ENCODE results near the gene FZR1.

Gene FZR1

DNA sequence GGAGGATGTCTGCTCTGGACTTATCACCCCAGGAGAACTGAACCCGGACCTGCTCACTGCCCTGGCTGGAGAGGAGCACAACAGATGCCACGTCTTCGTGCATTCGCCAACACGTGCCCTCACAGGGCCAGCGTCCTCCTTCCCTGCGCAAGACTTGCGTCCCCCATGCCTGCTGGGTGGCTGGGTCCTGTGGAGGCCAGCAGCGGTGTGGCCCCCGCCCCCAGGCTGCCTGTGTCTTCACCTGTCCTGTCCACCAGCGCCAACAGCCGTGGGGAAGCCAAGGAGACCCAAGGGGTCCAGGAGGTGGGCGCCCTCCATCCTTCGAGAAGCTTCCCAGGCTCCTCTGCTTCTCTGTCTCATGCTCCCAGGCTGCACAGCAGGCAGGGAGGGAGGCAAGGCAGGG, 29.5 kb downstream of the FZR1 start:
- H3K36me3 ChIP-seq (replicated peaks in 1 of 2; ENCODE audit: control insufficient read depth in 2 of 2, insufficient read depth in 2 of 2, low read length in 2 of 2) = peaks cover 50 to 85% of the 10 kb centered on the region in 2 donors
- H2BK5ac ChIP-seq (ENCODE audit: low read length) = peak overlapping the region; percentile 39
- no peak overlapping the region for H3K4ac ChIP-seq (ENCODE audit: low read length)
- H3K18ac ChIP-seq (ENCODE audit: low read length) = peak overlapping the region; percentile 57
- peak overlapping the region; percentile 82 for H4K8ac ChIP-seq (ENCODE audit: low read depth, low read length)
- no peak overlapping the region for H3K4me3 ChIP-seq (ENCODE audit: low read length in 2 of 2)
- H3K4me2 ChIP-seq (ENCODE audit: insufficient read depth, low read length, poor library complexity, severe bottlenecking) = no peak overlapping the region
- no CpG with 5 or more reads among the region's 14 CpGs for WGBS, 2 donors (ENCODE audit: extremely low coverage in 2 of 2, insufficient read length in 2 of 2, insufficient replicate concordance in 1 of 2)
- DNase-seq (ENCODE audit: low spot score) = no peak
- H3K4me1 ChIP-seq (ENCODE audit: control insufficient read depth in 2 of 2, insufficient read depth in 1 of 2, low read depth in 1 of 2, low read length in 2 of 2) = peaks cover 6 to 8% of the 10 kb centered on the region in 2 donors
- no peaks in the 10 kb centered on the region for H3K27me3 ChIP-seq (ENCODE audit: control insufficient read depth in 3 of 3, insufficient read depth in 3 of 3, low read depth in 1 of 3, low read length in 3 of 3)
- no peak overlapping the region for H3K14ac ChIP-seq (ENCODE audit: low read length)
- no peak overlapping the region for H2AFZ ChIP-seq (ENCODE audit: low read length)
- no peak overlapping the region for H2BK15ac ChIP-seq (ENCODE audit: low read length)
- H2BK12ac ChIP-seq (ENCODE audit: low read length) = no peak overlapping the region
- H2AK5ac ChIP-seq (ENCODE audit: low read depth, low read length) = no peak overlapping the region
- H3K9ac ChIP-seq (ENCODE audit: low read depth, low read length, poor library complexity) = peak overlapping the region; percentile 77
- H4K91ac ChIP-seq (ENCODE audit: low read depth, low read length, poor library complexity) = no peak overlapping the region
- no peak overlapping the region for H3K27ac ChIP-seq (replicated peaks; ENCODE audit: low read length)
- H2BK120ac ChIP-seq (ENCODE audit: low read depth, low read length) = no peak overlapping the region
- no peaks in the 10 kb centered on the region for H3K9me3 ChIP-seq (replicated peaks in 1 of 2; ENCODE audit: control insufficient read depth in 2 of 2, insufficient read depth in 1 of 2, low read depth in 1 of 2, low read length in 2 of 2)
- H3K23ac ChIP-seq (ENCODE audit: low read depth, low read length, poor library complexity) = peak overlapping the region; percentile 80
- H3K79me1 ChIP-seq (ENCODE audit: low read depth, low read length) = peaks cover 4% of the 10 kb centered on the region

DNA sequence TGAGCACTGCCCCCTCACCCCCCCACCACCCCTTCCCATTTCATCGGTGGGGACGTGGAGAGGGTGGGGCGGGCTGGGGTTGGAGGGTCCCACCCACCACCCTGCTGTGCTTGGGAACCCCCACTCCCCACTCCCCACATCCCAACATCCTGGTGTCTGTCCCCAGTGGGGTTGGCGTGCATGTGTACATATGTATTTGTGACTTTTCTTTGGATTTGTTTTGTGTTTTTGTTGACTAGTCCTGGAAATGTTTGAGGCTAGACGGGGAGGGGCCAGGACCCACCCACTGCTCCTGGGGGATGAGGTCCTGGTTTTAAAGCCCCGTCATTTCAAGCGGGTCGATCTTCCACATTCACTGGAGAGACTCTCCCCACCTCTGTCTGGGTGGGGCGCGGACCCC, 29.9 kb downstream of the FZR1 start:
- no peak overlapping the region for H2AFZ ChIP-seq (ENCODE audit: low read length)
- H2BK12ac ChIP-seq (ENCODE audit: low read length) = no peak overlapping the region
- no peaks in the 10 kb centered on the region for H3K9me3 ChIP-seq (replicated peaks in 1 of 2; ENCODE audit: control insufficient read depth in 2 of 2, insufficient read depth in 1 of 2, low read depth in 1 of 2, low read length in 2 of 2)
- H3K36me3 ChIP-seq (replicated peaks in 1 of 2; ENCODE audit: control insufficient read depth in 2 of 2, insufficient read depth in 2 of 2, low read length in 2 of 2) = peaks cover 46 to 81% of the 10 kb centered on the region in 2 donors
- peaks cover 4% of the 10 kb centered on the region for H3K79me1 ChIP-seq (ENCODE audit: low read depth, low read length)
- H3K23ac ChIP-seq (ENCODE audit: low read depth, low read length, poor library complexity) = no peak overlapping the region
- no peak overlapping the region for H3K14ac ChIP-seq (ENCODE audit: low read length)
- WGBS, 2 donors (ENCODE audit: extremely low coverage in 2 of 2, insufficient read length in 2 of 2, insufficient replicate concordance in 1 of 2) = no CpG with 5 or more reads among the region's 10 CpGs
- DNase-seq (ENCODE audit: low spot score) = no peak
- H4K8ac ChIP-seq (ENCODE audit: low read depth, low read length) = no peak overlapping the region
- H3K4me3 ChIP-seq (ENCODE audit: low read length in 2 of 2) = no peak overlapping the region
- H3K4me2 ChIP-seq (ENCODE audit: insufficient read depth, low read length, poor library complexity, severe bottlenecking) = no peak overlapping the region
- H3K4me1 ChIP-seq (ENCODE audit: control insufficient read depth in 2 of 2, insufficient read depth in 1 of 2, low read depth in 1 of 2, low read length in 2 of 2) = peaks cover 6 to 8% of the 10 kb centered on the region in 2 donors
- H2AK5ac ChIP-seq (ENCODE audit: low read depth, low read length) = no peak overlapping the region
- H3K4ac ChIP-seq (ENCODE audit: low read length) = no peak overlapping the region
- H2BK120ac ChIP-seq (ENCODE audit: low read depth, low read length) = peak overlapping the region; percentile 18
- H2BK15ac ChIP-seq (ENCODE audit: low read length) = no peak overlapping the region
- no peak overlapping the region for H3K27ac ChIP-seq (replicated peaks; ENCODE audit: low read length)
- H2BK5ac ChIP-seq (ENCODE audit: low read length) = no peak overlapping the region
- H3K18ac ChIP-seq (ENCODE audit: low read length) = no peak overlapping the region
- H3K27me3 ChIP-seq (ENCODE audit: control insufficient read depth in 3 of 3, insufficient read depth in 3 of 3, low read depth in 1 of 3, low read length in 3 of 3) = no peaks in the 10 kb centered on the region
- no peak overlapping the region for H4K91ac ChIP-seq (ENCODE audit: low read depth, low read length, poor library complexity)
- H3K9ac ChIP-seq (ENCODE audit: low read depth, low read length, poor library complexity) = no peak overlapping the region

DNA sequence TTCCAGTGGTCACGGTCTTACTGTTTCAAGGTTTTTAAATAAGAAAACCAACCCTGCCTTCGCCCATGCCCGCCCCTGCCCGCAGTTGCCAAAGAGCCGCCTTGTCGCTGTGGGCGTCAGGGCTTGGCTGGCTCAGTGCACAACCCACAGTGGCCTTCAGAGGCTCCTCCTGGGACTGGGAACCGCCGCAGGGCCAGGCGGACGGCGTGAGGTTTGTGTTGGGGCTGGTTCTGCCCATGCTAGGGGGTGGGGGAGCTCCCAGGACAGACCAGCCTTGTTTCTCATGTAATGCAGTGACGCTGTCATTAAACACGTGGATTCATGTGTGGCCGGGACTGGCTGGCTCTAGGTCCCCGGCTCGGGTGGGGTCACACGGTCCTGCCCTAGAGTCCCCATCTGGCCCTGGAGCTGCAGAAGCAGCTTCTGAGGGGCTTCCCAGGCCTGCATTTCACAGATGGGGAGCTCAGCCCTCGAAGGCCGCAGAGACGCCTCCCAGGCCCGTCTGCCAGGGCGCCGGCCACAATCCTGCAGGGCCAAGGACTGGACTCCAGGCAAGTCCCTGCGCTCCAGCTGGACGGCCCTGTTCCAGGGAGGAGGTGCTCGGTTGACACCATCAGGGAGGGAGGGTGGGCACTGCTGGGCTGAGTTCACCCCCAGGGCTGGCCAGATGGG, 30.5 kb downstream of the FZR1 start:
- H2BK5ac ChIP-seq (ENCODE audit: low read length) = peak overlapping the region; percentile 48
- H3K9ac ChIP-seq (ENCODE audit: low read depth, low read length, poor library complexity) = no peak overlapping the region
- DNase-seq (ENCODE audit: low spot score) = no peak
- H3K79me1 ChIP-seq (ENCODE audit: low read depth, low read length) = peaks cover 4% of the 10 kb centered on the region
- no peak overlapping the region for H3K4me3 ChIP-seq (ENCODE audit: low read length in 2 of 2)
- peaks cover 6 to 8% of the 10 kb centered on the region in 2 donors for H3K4me1 ChIP-seq (ENCODE audit: control insufficient read depth in 2 of 2, insufficient read depth in 1 of 2, low read depth in 1 of 2, low read length in 2 of 2)
- no peak overlapping the region for H2BK12ac ChIP-seq (ENCODE audit: low read length)
- H3K14ac ChIP-seq (ENCODE audit: low read length) = peak overlapping the region; percentile 21
- H3K9me3 ChIP-seq (replicated peaks in 1 of 2; ENCODE audit: control insufficient read depth in 2 of 2, insufficient read depth in 1 of 2, low read depth in 1 of 2, low read length in 2 of 2) = no peaks in the 10 kb centered on the region
- no peak overlapping the region for H3K4ac ChIP-seq (ENCODE audit: low read length)
- no peak overlapping the region for H2AFZ ChIP-seq (ENCODE audit: low read length)
- H3K18ac ChIP-seq (ENCODE audit: low read length) = peak overlapping the region; percentile 48
- WGBS, 2 donors (ENCODE audit: extremely low coverage in 2 of 2, insufficient read length in 2 of 2, insufficient replicate concordance in 1 of 2) = no CpG with 5 or more reads among the region's 27 CpGs
- H3K23ac ChIP-seq (ENCODE audit: low read depth, low read length, poor library complexity) = peak overlapping the region; percentile 89
- H4K8ac ChIP-seq (ENCODE audit: low read depth, low read length) = no peak overlapping the region
- H3K27me3 ChIP-seq (ENCODE audit: control insufficient read depth in 3 of 3, insufficient read depth in 3 of 3, low read depth in 1 of 3, low read length in 3 of 3) = no peaks in the 10 kb centered on the region
- no peak overlapping the region for H3K27ac ChIP-seq (replicated peaks; ENCODE audit: low read length)
- no peak overlapping the region for H2BK15ac ChIP-seq (ENCODE audit: low read length)
- no peak overlapping the region for H3K4me2 ChIP-seq (ENCODE audit: insufficient read depth, low read length, poor library complexity, severe bottlenecking)
- H2AK5ac ChIP-seq (ENCODE audit: low read depth, low read length) = peak overlapping the region; percentile 61
- peak overlapping the region; percentile 18 for H2BK120ac ChIP-seq (ENCODE audit: low read depth, low read length)
- H4K91ac ChIP-seq (ENCODE audit: low read depth, low read length, poor library complexity) = no peak overlapping the region
- peaks cover 40 to 75% of the 10 kb centered on the region in 2 donors for H3K36me3 ChIP-seq (replicated peaks in 1 of 2; ENCODE audit: control insufficient read depth in 2 of 2, insufficient read depth in 2 of 2, low read length in 2 of 2)

DNA sequence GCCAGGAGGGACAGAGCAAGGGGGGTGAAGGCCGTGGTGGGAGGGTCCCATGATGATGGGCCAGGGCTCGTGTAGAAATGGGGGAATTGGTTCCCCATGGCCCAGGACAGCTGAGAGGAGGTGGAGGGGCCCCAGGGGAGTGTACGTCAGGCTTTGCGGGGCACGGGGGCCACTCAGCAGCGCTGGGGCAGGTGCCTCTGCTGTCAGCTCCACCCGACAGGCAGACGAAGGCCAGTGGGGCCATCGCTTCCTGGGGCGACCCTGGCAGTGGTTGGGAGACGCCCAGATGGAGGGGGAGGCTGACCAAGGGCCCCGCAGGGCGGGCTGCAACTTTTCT, 31.0 kb downstream of the FZR1 start:
- Histone ChIP-seq H3K79me1 (ENCODE audit: low read depth, low read length) (peaks cover 4% of the 10 kb centered on the region), H2BK120ac (ENCODE audit: low read depth, low read length) (peak overlapping the region; percentile 18), H2BK12ac (ENCODE audit: low read length) (no peak overlapping the region), H4K91ac (ENCODE audit: low read depth, low read length, poor library complexity) (no peak overlapping the region), H3K27ac (replicated peaks; ENCODE audit: low read length) (no peak overlapping the region), H2AK5ac (ENCODE audit: low read depth, low read length) (peak overlapping the region; percentile 61), H4K8ac (ENCODE audit: low read depth, low read length) (no peak overlapping the region), H3K36me3 (replicated peaks in 1 of 2; ENCODE audit: control insufficient read depth in 2 of 2, insufficient read depth in 2 of 2, low read length in 2 of 2) (peaks cover 38 to 70% of the 10 kb centered on the region in 2 donors), H2BK15ac (ENCODE audit: low read length) (no peak overlapping the region), H3K14ac (ENCODE audit: low read length) (no peak overlapping the region), H3K4me3 (ENCODE audit: low read length in 2 of 2) (no peak overlapping the region), H3K27me3 (ENCODE audit: control insufficient read depth in 3 of 3, insufficient read depth in 3 of 3, low read depth in 1 of 3, low read length in 3 of 3) (no peaks in the 10 kb centered on the region), H3K4me1 (ENCODE audit: control insufficient read depth in 2 of 2, insufficient read depth in 1 of 2, low read depth in 1 of 2, low read length in 2 of 2) (peaks cover 6 to 8% of the 10 kb centered on the region in 2 donors), H3K23ac (ENCODE audit: low read depth, low read length, poor library complexity) (no peak overlapping the region), H3K18ac (ENCODE audit: low read length) (no peak overlapping the region), H2AFZ (ENCODE audit: low read length) (no peak overlapping the region), H2BK5ac (ENCODE audit: low read length) (peak overlapping the region; percentile 48), H3K9ac (ENCODE audit: low read depth, low read length, poor library complexity) (peak overlapping the region; percentile 50), H3K4me2 (ENCODE audit: insufficient read depth, low read length, poor library complexity, severe bottlenecking) (no peak overlapping the region), H3K9me3 (replicated peaks in 1 of 2; ENCODE audit: control insufficient read depth in 2 of 2, insufficient read depth in 1 of 2, low read depth in 1 of 2, low read length in 2 of 2) (no peaks in the 10 kb centered on the region), H3K4ac (ENCODE audit: low read length) (no peak overlapping the region)
- DNase-seq (ENCODE audit: low spot score) = no peak
- no CpG with 5 or more reads among the region's 13 CpGs for WGBS, 2 donors (ENCODE audit: extremely low coverage in 2 of 2, insufficient read length in 2 of 2, insufficient replicate concordance in 1 of 2)
